ENCODE results near the gene SESTD1. TPM values are rescaled to one million over a fixed set of nuclear protein-coding genes. Genes with fewer than 3 reads are reported as not detected.

Gene SESTD1
- total and polyA plus RNA-seq, 2 experiments from 2014 or later, result 12.6 to 21.6 TPM

GRCh38 chr2:179104736-179105135, 159.9 kb downstream of the SESTD1 start:
- DNase-seq (ENCODE audit: low spot score) (no peak), ATAC-seq (no peak)
- Histone ChIP-seq H3K4me1 (ENCODE audit: insufficient read depth) (no peaks in the 10 kb centered on the region), H3K27me3 (ENCODE audit: insufficient read depth) (no peaks in the 10 kb centered on the region), H3K9me2 (ENCODE audit: insufficient read depth) (no peaks in the 10 kb centered on the region), H3K27ac (ENCODE audit: low read depth) (no peak overlapping the region), H3K79me2 (replicated peaks; ENCODE audit: insufficient read depth) (no peaks in the 10 kb centered on the region), H3K4me2 (no peak overlapping the region), H3K36me3 (ENCODE audit: insufficient read depth) (no peaks in the 10 kb centered on the region), H2AFZ (no peak overlapping the region), H4K20me1 (replicated peaks; ENCODE audit: insufficient read depth) (no peaks in the 10 kb centered on the region), H3K4me3 (no peak overlapping the region), H3F3A (replicated peaks; ENCODE audit: low read depth) (no peaks in the 10 kb centered on the region)
- Mint-ChIP-seq H3K27ac (peak overlapping the region; percentile 4; the same call in 1 of the 2 replicates), H3K36me3 (ENCODE audit: low read depth) (no peaks in the 10 kb centered on the region; the same call in 2 of the 3 replicates), H3K4me3 (no peak overlapping the region), H3K27me3 (ENCODE audit: insufficient read depth, low read depth, poor library complexity) (no peaks in the 10 kb centered on the region), H3K9me3 (no peaks in the 10 kb centered on the region), H3K4me1 (no peaks in the 10 kb centered on the region; the same call in 2 of the 3 replicates)
- TF ChIP-seq EZH2 (IDR thresholded peaks at IDR 0.05; ENCODE audit: low read depth, unreplicated experiment) (no peak), POLR2AphosphoS5 (IDR thresholded peaks at IDR 0.05; ENCODE audit: low read depth) (no peak), EZH2phosphoT487 (IDR thresholded peaks at IDR 0.05; ENCODE audit: unreplicated experiment) (no peak), ZNF114 (CRISPR knock-in tag; IDR thresholded peaks at IDR 0.05) (no peak), ETS1 (IDR thresholded peaks at IDR 0.05) (no peak), CREB1 (CRISPR knock-in tag; IDR thresholded peaks at IDR 0.05; ENCODE audit: low read depth) (no peak), STAT1 (IDR thresholded peaks at IDR 0.05; ENCODE audit: unreplicated experiment) (no peak), NANOG (IDR thresholded peaks at IDR 0.05; ENCODE audit: borderline replicate concordance) (no peak), JUNB (IDR thresholded peaks at IDR 0.05; ENCODE audit: unreplicated experiment) (no peak), ZNF331 (CRISPR knock-in tag; IDR thresholded peaks at IDR 0.05; ENCODE audit: low read depth) (no peak)
- TF ChIP-seq, protein P1, sequence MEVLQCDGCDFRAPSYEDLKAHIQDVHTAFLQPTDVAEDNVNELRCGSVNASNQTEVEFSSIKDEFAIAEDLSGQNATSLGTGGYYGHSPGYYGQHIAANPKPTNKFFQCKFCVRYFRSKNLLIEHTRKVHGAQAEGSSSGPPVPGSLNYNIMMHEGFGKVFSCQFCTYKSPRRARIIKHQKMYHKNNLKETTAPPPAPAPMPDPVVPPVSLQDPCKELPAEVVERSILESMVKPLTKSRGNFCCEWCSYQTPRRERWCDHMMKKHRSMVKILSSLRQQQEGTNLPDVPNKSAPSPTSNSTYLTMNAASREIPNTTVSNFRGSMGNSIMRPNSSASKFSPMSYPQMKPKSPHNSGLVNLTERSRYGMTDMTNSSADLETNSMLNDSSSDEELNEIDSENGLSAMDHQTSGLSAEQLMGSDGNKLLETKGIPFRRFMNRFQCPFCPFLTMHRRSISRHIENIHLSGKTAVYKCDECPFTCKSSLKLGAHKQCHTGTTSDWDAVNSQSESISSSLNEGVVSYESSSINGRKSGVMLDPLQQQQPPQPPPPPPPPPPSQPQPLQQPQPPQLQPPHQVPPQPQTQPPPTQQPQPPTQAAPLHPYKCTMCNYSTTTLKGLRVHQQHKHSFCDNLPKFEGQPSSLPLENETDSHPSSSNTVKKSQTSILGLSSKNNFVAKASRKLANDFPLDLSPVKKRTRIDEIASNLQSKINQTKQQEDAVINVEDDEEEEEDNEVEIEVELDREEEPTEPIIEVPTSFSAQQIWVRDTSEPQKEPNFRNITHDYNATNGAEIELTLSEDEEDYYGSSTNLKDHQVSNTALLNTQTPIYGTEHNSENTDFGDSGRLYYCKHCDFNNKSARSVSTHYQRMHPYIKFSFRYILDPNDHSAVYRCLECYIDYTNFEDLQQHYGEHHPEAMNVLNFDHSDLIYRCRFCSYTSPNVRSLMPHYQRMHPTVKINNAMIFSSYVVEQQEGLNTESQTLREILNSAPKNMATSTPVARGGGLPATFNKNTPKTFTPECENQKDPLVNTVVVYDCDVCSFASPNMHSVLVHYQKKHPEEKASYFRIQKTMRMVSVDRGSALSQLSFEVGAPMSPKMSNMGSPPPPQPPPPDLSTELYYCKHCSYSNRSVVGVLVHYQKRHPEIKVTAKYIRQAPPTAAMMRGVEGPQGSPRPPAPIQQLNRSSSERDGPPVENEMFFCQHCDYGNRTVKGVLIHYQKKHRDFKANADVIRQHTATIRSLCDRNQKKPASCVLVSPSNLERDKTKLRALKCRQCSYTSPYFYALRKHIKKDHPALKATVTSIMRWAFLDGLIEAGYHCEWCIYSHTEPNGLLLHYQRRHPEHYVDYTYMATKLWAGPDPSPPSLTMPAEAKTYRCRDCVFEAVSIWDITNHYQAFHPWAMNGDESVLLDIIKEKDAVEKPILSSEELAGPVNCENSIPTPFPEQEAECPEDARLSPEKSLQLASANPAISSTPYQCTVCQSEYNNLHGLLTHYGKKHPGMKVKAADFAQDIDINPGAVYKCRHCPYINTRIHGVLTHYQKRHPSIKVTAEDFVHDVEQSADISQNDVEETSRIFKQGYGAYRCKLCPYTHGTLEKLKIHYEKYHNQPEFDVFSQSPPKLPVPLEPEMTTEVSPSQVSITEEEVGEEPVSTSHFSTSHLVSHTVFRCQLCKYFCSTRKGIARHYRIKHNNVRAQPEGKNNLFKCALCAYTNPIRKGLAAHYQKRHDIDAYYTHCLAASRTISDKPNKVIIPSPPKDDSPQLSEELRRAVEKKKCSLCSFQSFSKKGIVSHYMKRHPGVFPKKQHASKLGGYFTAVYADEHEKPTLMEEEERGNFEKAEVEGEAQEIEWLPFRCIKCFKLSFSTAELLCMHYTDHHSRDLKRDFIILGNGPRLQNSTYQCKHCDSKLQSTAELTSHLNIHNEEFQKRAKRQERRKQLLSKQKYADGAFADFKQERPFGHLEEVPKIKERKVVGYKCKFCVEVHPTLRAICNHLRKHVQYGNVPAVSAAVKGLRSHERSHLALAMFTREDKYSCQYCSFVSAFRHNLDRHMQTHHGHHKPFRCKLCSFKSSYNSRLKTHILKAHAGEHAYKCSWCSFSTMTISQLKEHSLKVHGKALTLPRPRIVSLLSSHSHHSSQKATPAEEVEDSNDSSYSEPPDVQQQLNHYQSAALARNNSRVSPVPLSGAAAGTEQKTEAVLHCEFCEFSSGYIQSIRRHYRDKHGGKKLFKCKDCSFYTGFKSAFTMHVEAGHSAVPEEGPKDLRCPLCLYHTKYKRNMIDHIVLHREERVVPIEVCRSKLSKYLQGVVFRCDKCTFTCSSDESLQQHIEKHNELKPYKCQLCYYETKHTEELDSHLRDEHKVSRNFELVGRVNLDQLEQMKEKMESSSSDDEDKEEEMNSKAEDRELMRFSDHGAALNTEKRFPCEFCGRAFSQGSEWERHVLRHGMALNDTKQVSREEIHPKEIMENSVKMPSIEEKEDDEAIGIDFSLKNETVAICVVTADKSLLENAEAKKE (CRISPR knock-in tag; IDR thresholded peaks at IDR 0.05), result no peak
- TF ChIP-seq, protein P2, sequence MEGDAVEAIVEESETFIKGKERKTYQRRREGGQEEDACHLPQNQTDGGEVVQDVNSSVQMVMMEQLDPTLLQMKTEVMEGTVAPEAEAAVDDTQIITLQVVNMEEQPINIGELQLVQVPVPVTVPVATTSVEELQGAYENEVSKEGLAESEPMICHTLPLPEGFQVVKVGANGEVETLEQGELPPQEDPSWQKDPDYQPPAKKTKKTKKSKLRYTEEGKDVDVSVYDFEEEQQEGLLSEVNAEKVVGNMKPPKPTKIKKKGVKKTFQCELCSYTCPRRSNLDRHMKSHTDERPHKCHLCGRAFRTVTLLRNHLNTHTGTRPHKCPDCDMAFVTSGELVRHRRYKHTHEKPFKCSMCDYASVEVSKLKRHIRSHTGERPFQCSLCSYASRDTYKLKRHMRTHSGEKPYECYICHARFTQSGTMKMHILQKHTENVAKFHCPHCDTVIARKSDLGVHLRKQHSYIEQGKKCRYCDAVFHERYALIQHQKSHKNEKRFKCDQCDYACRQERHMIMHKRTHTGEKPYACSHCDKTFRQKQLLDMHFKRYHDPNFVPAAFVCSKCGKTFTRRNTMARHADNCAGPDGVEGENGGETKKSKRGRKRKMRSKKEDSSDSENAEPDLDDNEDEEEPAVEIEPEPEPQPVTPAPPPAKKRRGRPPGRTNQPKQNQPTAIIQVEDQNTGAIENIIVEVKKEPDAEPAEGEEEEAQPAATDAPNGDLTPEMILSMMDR (conservative IDR thresholded peaks at IDR 0.05; ENCODE audit: low read depth in 2 of 2), result no peak
- TF ChIP-seq, protein P3, sequence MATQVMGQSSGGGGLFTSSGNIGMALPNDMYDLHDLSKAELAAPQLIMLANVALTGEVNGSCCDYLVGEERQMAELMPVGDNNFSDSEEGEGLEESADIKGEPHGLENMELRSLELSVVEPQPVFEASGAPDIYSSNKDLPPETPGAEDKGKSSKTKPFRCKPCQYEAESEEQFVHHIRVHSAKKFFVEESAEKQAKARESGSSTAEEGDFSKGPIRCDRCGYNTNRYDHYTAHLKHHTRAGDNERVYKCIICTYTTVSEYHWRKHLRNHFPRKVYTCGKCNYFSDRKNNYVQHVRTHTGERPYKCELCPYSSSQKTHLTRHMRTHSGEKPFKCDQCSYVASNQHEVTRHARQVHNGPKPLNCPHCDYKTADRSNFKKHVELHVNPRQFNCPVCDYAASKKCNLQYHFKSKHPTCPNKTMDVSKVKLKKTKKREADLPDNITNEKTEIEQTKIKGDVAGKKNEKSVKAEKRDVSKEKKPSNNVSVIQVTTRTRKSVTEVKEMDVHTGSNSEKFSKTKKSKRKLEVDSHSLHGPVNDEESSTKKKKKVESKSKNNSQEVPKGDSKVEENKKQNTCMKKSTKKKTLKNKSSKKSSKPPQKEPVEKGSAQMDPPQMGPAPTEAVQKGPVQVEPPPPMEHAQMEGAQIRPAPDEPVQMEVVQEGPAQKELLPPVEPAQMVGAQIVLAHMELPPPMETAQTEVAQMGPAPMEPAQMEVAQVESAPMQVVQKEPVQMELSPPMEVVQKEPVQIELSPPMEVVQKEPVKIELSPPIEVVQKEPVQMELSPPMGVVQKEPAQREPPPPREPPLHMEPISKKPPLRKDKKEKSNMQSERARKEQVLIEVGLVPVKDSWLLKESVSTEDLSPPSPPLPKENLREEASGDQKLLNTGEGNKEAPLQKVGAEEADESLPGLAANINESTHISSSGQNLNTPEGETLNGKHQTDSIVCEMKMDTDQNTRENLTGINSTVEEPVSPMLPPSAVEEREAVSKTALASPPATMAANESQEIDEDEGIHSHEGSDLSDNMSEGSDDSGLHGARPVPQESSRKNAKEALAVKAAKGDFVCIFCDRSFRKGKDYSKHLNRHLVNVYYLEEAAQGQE (IDR thresholded peaks at IDR 0.05; ENCODE audit: unreplicated experiment), result no peak
